SHP77 (cell line): ENCODE measurements around the gene CAPN10.

Experiments used
- DNase-seq, 2 experiments: peaks; one replicate each; lab custom pipeline; 2025; lab: John Stamatoyannopoulos, UW

CAPN10 gene

GRCh38 chr2:240637901-240638345 is 51.4 kb downstream of the CAPN10 start:
- DNase-seq = no peak

GRCh38 chr2:240638512-240639160 is 52.1 kb downstream of the CAPN10 start:
- no peak for DNase-seq

- no peak for DNase-seq
These were observed 53.0 kb downstream of the CAPN10 start for GRCh38 chr2:240639566-240639965.

- DNase-seq = peak; percentile 26 to 31
These were observed 54.4 kb downstream of the CAPN10 start for GRCh38 chr2:240640939-240641338.

- no peak for DNase-seq
These were observed 55.7 kb downstream of the CAPN10 start for GRCh38 chr2:240642061-240642805.

- no peak for DNase-seq
These were observed 56.2 kb downstream of the CAPN10 start for GRCh38 chr2:240642806-240643092.

- DNase-seq = no peak
These were observed 56.7 kb downstream of the CAPN10 start for GRCh38 chr2:240643093-240643810.

GRCh38 chr2:240643811-240644150 is 57.2 kb downstream of the CAPN10 start:
- DNase-seq = no peak

- DNase-seq = no peak
These were observed 57.7 kb downstream of the CAPN10 start for GRCh38 chr2:240644171-240644651.

- DNase-seq = no peak
These were observed 58.3 kb downstream of the CAPN10 start for GRCh38 chr2:240644859-240645301.

- no peak for DNase-seq
These were observed 58.8 kb downstream of the CAPN10 start for GRCh38 chr2:240645346-240645745.

- no peak for DNase-seq
These were observed 59.3 kb downstream of the CAPN10 start for GRCh38 chr2:240645801-240646175.

- no peak for DNase-seq
These were observed 59.8 kb downstream of the CAPN10 start for GRCh38 chr2:240646176-240646899.

GRCh38 chr2:240646900-240647502 is 60.5 kb downstream of the CAPN10 start:
- no peak for DNase-seq

GRCh38 chr2:240647503-240648154 is 61.1 kb downstream of the CAPN10 start:
- DNase-seq = no peak

- no peak for DNase-seq
These were observed 61.7 kb downstream of the CAPN10 start for GRCh38 chr2:240648155-240648649.
